ENCODE data around the gene WDR37.

DNA sequence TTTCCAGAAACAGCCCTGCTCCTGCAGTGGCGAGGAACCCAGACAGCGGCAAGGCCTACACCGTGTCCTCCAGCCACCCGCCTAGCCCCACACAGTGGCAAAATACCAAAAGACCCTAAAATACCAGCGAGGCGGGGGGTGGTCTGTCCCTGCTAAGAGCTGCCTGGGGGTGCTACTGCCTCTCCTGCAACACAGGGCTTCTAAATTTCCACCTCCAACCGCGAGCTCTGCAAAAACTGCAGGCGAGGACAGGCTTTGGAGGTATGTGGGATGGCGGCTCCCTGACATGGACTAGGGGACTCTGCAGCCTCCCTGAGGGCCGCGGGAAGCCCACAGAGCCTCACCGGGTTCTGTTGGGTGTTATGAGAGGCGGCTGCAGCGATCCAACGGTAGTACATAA lies 122.3 kb downstream of the WDR37 start:
- TF ChIP-seq, protein P1, sequence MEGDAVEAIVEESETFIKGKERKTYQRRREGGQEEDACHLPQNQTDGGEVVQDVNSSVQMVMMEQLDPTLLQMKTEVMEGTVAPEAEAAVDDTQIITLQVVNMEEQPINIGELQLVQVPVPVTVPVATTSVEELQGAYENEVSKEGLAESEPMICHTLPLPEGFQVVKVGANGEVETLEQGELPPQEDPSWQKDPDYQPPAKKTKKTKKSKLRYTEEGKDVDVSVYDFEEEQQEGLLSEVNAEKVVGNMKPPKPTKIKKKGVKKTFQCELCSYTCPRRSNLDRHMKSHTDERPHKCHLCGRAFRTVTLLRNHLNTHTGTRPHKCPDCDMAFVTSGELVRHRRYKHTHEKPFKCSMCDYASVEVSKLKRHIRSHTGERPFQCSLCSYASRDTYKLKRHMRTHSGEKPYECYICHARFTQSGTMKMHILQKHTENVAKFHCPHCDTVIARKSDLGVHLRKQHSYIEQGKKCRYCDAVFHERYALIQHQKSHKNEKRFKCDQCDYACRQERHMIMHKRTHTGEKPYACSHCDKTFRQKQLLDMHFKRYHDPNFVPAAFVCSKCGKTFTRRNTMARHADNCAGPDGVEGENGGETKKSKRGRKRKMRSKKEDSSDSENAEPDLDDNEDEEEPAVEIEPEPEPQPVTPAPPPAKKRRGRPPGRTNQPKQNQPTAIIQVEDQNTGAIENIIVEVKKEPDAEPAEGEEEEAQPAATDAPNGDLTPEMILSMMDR (IDR thresholded peaks at IDR 0.05), result no peak
- no peak for TF ChIP-seq EZH2 (IDR thresholded peaks at IDR 0.05; ENCODE audit: borderline replicate concordance, insufficient read depth, low read depth, low read length, poor library complexity, severe bottlenecking)

Measured in B cell (primary cell).